SU-DHL-6 (cell line): Measurements from ENCODE around the gene VWA5B1.

Experiments
- H2AFZ ChIP-seq: fragments of 200-600 bp; sonication (generic); 2 replicates; pipeline ENCODE4 v1.6.1; 2014; ENCODE audit warnings: low read depth, mild to moderate bottlenecking, moderate library complexity, mixed read lengths, antibody characterized with exemption, low read length; ENCODE audit not compliant: severe bottlenecking
- H3F3A ChIP-seq: fragments of 200-600 bp; shearing (Covaris generic); 2 replicates; pipeline ENCODE4 v1.6.0; 2016; ENCODE audit warnings: antibody characterized with exemption, mild to moderate bottlenecking; ENCODE audit not compliant: insufficient read depth
- H3K27ac ChIP-seq: fragments of 200-600 bp; sonication (generic); 2 replicates; pipeline ENCODE4 v1.5.1; 2016; ENCODE audit warnings: low read depth, mild to moderate bottlenecking, low read length, moderate library complexity, mixed read lengths
- H3K27me3 ChIP-seq: fragments of 200-600 bp; sonication (generic), shearing (Covaris generic); 2 replicates; pipeline ENCODE4 v1.6.0; 2014; ENCODE audit warnings: mild to moderate bottlenecking, low read length
- H3K36me3 ChIP-seq: fragments of 200-600 bp; sonication (generic); 2 replicates; pipeline ENCODE4 v1.6.1; 2014; ENCODE audit warnings: mild to moderate bottlenecking, low read length, mixed read lengths
- H3K4me2 ChIP-seq: fragments of 300-600, 200-600 bp; shearing (Covaris generic), sonication (generic); 2 replicates; pipeline ENCODE4 v1.6.0; 2014; ENCODE audit warnings: low read length, low read depth, mild to moderate bottlenecking; ENCODE audit not compliant: poor library complexity, severe bottlenecking
- H3K4me3 ChIP-seq: fragments of 200-600 bp; sonication (generic); 2 replicates; pipeline ENCODE4 v1.5.1; 2014; ENCODE audit warnings: antibody characterized with exemption, low read length, mild to moderate bottlenecking, mixed read lengths; ENCODE audit not compliant: insufficient read depth, poor library complexity, severe bottlenecking
- H3K79me2 ChIP-seq: fragments of 200-600 bp; sonication (generic); 2 replicates; pipeline ENCODE4 v1.6.1; 2014; ENCODE audit warnings: mild to moderate bottlenecking, low read length, moderate library complexity; ENCODE audit not compliant: insufficient read depth
- H3K9ac ChIP-seq: fragments of 200-600 bp; sonication (generic); 2 replicates; pipeline ENCODE4 v1.7.0; 2014; ENCODE audit warnings: mild to moderate bottlenecking, low read length
- H3K9me2 ChIP-seq: fragments of 200-600 bp; sonication (generic); replicated peaks from 2 replicates; pipeline ENCODE4 v1.6.1; 2014; ENCODE audit warnings: low read length; ENCODE audit not compliant: insufficient read depth
- H3K9me3 ChIP-seq: fragments of 200-600 bp; sonication (generic); 2 replicates; pipeline ENCODE4 v1.6.1; 2014; ENCODE audit warnings: low read length, mixed read lengths; ENCODE audit not compliant: insufficient read depth
- H4K20me1 ChIP-seq: fragments of 200-600 bp; sonication (generic); 2 replicates; pipeline ENCODE4 v1.6.1; 2014; ENCODE audit warnings: low read depth, mild to moderate bottlenecking, antibody characterized with exemption, low read length, moderate library complexity, mixed read lengths
- CTCF ChIP-seq: fragments of 200-600 bp; sonication (generic); IDR thresholded peaks from one replicate; pipeline ENCODE4 v1.5.1; 2017; ENCODE audit warnings: antibody characterized with exemption, mild to moderate bottlenecking, low read length, moderate library complexity; ENCODE audit not compliant: insufficient read depth, poor library complexity, severe bottlenecking
- EZH2phosphoT487 ChIP-seq: fragments of 200-600 bp; sonication (generic), shearing (Covaris generic); conservative IDR thresholded peaks from 2 replicates; pipeline ENCODE4 v1.6.1; 2018; ENCODE audit warnings: mild to moderate bottlenecking, antibody characterized with exemption, low read length, moderate library complexity, mixed read lengths

The VWA5B1 gene

GRCh38 chr1:20358761-20359263 lies 68.1 kb downstream of the VWA5B1 start:
- H3F3A ChIP-seq, result no peaks in the 10 kb centered on the region
- H3K27ac ChIP-seq, result no peak overlapping the region
- no peaks in the 10 kb centered on the region for H4K20me1 ChIP-seq
- TF ChIP-seq EZH2phosphoT487, result no peak
- no peak for TF ChIP-seq CTCF
- no peak overlapping the region for H3K9ac ChIP-seq
- no peaks in the 10 kb centered on the region for H3K79me2 ChIP-seq
- no peaks in the 10 kb centered on the region for H3K9me2 ChIP-seq
- no peak overlapping the region for H3K4me2 ChIP-seq
- no peaks in the 10 kb centered on the region for H3K27me3 ChIP-seq
- no peaks in the 10 kb centered on the region for H3K36me3 ChIP-seq
- no peak overlapping the region for H3K4me3 ChIP-seq
- no peaks in the 10 kb centered on the region for H3K9me3 ChIP-seq
- H2AFZ ChIP-seq, result no peak overlapping the region

GRCh38 chr1:20359451-20360330 lies 69.0 kb downstream of the VWA5B1 start:
- H3K9me3 ChIP-seq, result no peaks in the 10 kb centered on the region
- no peaks in the 10 kb centered on the region for H3F3A ChIP-seq
- H3K79me2 ChIP-seq, result no peaks in the 10 kb centered on the region
- H3K9ac ChIP-seq, result no peak overlapping the region
- TF ChIP-seq EZH2phosphoT487 (no peak), CTCF (no peak)
- H3K9me2 ChIP-seq, result no peaks in the 10 kb centered on the region
- H4K20me1 ChIP-seq, result no peaks in the 10 kb centered on the region
- no peak overlapping the region for H3K4me3 ChIP-seq
- H3K4me2 ChIP-seq, result no peak overlapping the region
- no peaks in the 10 kb centered on the region for H3K36me3 ChIP-seq
- no peak overlapping the region for H2AFZ ChIP-seq
- no peak overlapping the region for H3K27ac ChIP-seq
- no peaks in the 10 kb centered on the region for H3K27me3 ChIP-seq

- no peak for TF ChIP-seq CTCF
- no peak for TF ChIP-seq EZH2phosphoT487
- Histone ChIP-seq H3K9me3 (no peaks in the 10 kb centered on the region), H3K4me2 (no peak overlapping the region)
These were observed 70.7 kb downstream of the VWA5B1 start for GRCh38 chr1:20361401-20361800.

More at GRCh38 chr1:20361401-20361800, 70.7 kb downstream of the VWA5B1 start:
- H2AFZ ChIP-seq, result no peak overlapping the region
- no peaks in the 10 kb centered on the region for H3K36me3 ChIP-seq
- no peaks in the 10 kb centered on the region for H3K9me2 ChIP-seq
- H3K9ac ChIP-seq, result no peak overlapping the region
- H4K20me1 ChIP-seq, result no peaks in the 10 kb centered on the region
- H3K79me2 ChIP-seq, result no peaks in the 10 kb centered on the region
- H3K4me3 ChIP-seq, result no peak overlapping the region
- H3F3A ChIP-seq, result no peaks in the 10 kb centered on the region
- H3K27me3 ChIP-seq, result no peaks in the 10 kb centered on the region
- H3K27ac ChIP-seq, result no peak overlapping the region
